ENCODE measurements around the gene C2CD2. TPM values are rescaled to one million over a fixed set of nuclear protein-coding genes. Genes with fewer than 3 reads are reported as not detected.

Gene C2CD2
- total and polyA plus RNA-seq, 2 experiments from 2014 or later = 6.4 to 13.9 TPM

GRCh38 chr21:41914965-41915364 is 38.9 kb downstream of the C2CD2 start:
- Histone ChIP-seq H4K20me1 (ENCODE audit: insufficient read depth, poor library complexity, severe bottlenecking) (no peaks in the 10 kb centered on the region), H3K4me1 (ENCODE audit: insufficient read depth) (no peaks in the 10 kb centered on the region), H3K27me3 (no peaks in the 10 kb centered on the region), H3K36me3 (replicated peaks; ENCODE audit: insufficient read depth, low read depth) (no peaks in the 10 kb centered on the region), H3K9me3 (ENCODE audit: low read depth) (no peaks in the 10 kb centered on the region), H3K4me3 (no peak overlapping the region), H3K79me2 (no peaks in the 10 kb centered on the region), H2AFZ (no peak overlapping the region), H3K27ac (no peak overlapping the region), H3K4me2 (no peak overlapping the region), H3K9me2 (replicated peaks; ENCODE audit: insufficient read depth) (no peaks in the 10 kb centered on the region)
- DNase-seq (ENCODE audit: low spot score) = no peak
- TF ChIP-seq EZH2 (IDR thresholded peaks at IDR 0.05; ENCODE audit: borderline replicate concordance) = no peak
- 89% methylated on average over 6 of the region's 6 CpGs for WGBS (ENCODE audit: low lambda C conversion rate, missing lambda C conversion rate)

GRCh38 chr21:41914358-41914757 is 39.5 kb downstream of the C2CD2 start:
- Histone ChIP-seq H3K27me3 (no peaks in the 10 kb centered on the region), H2AFZ (no peak overlapping the region), H4K20me1 (ENCODE audit: insufficient read depth, poor library complexity, severe bottlenecking) (no peaks in the 10 kb centered on the region), H3K79me2 (no peaks in the 10 kb centered on the region), H3K9me2 (replicated peaks; ENCODE audit: insufficient read depth) (no peaks in the 10 kb centered on the region), H3K27ac (no peak overlapping the region), H3K4me2 (no peak overlapping the region), H3K36me3 (replicated peaks; ENCODE audit: insufficient read depth, low read depth) (no peaks in the 10 kb centered on the region), H3K4me3 (no peak overlapping the region), H3K9me3 (ENCODE audit: low read depth) (no peaks in the 10 kb centered on the region), H3K4me1 (ENCODE audit: insufficient read depth) (no peaks in the 10 kb centered on the region)
- TF ChIP-seq EZH2 (IDR thresholded peaks at IDR 0.05; ENCODE audit: borderline replicate concordance) (no peak), CTCF (IDR thresholded peaks at IDR 0.05; ENCODE audit: poor library complexity) (no peak), EZH2phosphoT487 (IDR thresholded peaks at IDR 0.05; ENCODE audit: low read depth, severe bottlenecking, unreplicated experiment) (no peak)
- WGBS (ENCODE audit: low lambda C conversion rate, missing lambda C conversion rate) = 95% methylated on average over 12 of the region's 12 CpGs
- DNase-seq (ENCODE audit: low spot score) = no peak

GRCh38 chr21:41913230-41913629 is 40.6 kb downstream of the C2CD2 start:
- H3K4me3 ChIP-seq = no peak overlapping the region
- no peak for TF ChIP-seq EZH2phosphoT487 (IDR thresholded peaks at IDR 0.05; ENCODE audit: low read depth, severe bottlenecking, unreplicated experiment)
- TF ChIP-seq CTCF (IDR thresholded peaks at IDR 0.05; ENCODE audit: poor library complexity) = no peak
- TF ChIP-seq EZH2 (IDR thresholded peaks at IDR 0.05; ENCODE audit: borderline replicate concordance) = no peak
- no peak overlapping the region for H3K27ac ChIP-seq
- H2AFZ ChIP-seq = no peak overlapping the region
- no peaks in the 10 kb centered on the region for H3K79me2 ChIP-seq
- H3K36me3 ChIP-seq (replicated peaks; ENCODE audit: insufficient read depth, low read depth) = no peaks in the 10 kb centered on the region
- H3K4me1 ChIP-seq (ENCODE audit: insufficient read depth) = no peaks in the 10 kb centered on the region
- no peaks in the 10 kb centered on the region for H4K20me1 ChIP-seq (ENCODE audit: insufficient read depth, poor library complexity, severe bottlenecking)
- 95% methylated on average over 9 of the region's 9 CpGs for WGBS (ENCODE audit: low lambda C conversion rate, missing lambda C conversion rate)
- DNase-seq (ENCODE audit: low spot score) = no peak
- no peak overlapping the region for H3K4me2 ChIP-seq
- H3K27me3 ChIP-seq = no peaks in the 10 kb centered on the region
- H3K9me3 ChIP-seq (ENCODE audit: low read depth) = no peaks in the 10 kb centered on the region
- H3K9me2 ChIP-seq (replicated peaks; ENCODE audit: insufficient read depth) = no peaks in the 10 kb centered on the region

- DNase-seq (ENCODE audit: low spot score) = no peak
- Histone ChIP-seq H3K4me2 (no peak overlapping the region), H2AFZ (no peak overlapping the region), H3K4me3 (no peak overlapping the region), H3K9me3 (ENCODE audit: low read depth) (no peaks in the 10 kb centered on the region), H3K79me2 (no peaks in the 10 kb centered on the region), H3K36me3 (replicated peaks; ENCODE audit: insufficient read depth, low read depth) (no peaks in the 10 kb centered on the region), H3K4me1 (ENCODE audit: insufficient read depth) (no peaks in the 10 kb centered on the region), H3K27ac (no peak overlapping the region), H4K20me1 (ENCODE audit: insufficient read depth, poor library complexity, severe bottlenecking) (no peaks in the 10 kb centered on the region), H3K27me3 (no peaks in the 10 kb centered on the region), H3K9me2 (replicated peaks; ENCODE audit: insufficient read depth) (no peaks in the 10 kb centered on the region)
- TF ChIP-seq EZH2 (IDR thresholded peaks at IDR 0.05; ENCODE audit: borderline replicate concordance) = no peak
- no peak for TF ChIP-seq CTCF (IDR thresholded peaks at IDR 0.05; ENCODE audit: poor library complexity)
- TF ChIP-seq EZH2phosphoT487 (IDR thresholded peaks at IDR 0.05; ENCODE audit: low read depth, severe bottlenecking, unreplicated experiment) = no peak
- whole genome bisulfite sequencing (ENCODE audit: low lambda C conversion rate, missing lambda C conversion rate) = 61% methylated on average over 3 of the region's 3 CpGs
Measured at GRCh38 chr21:41908829-41909228, 45.0 kb downstream of the C2CD2 start.
